OCI-M1 (cell line): Measurements from ENCODE around the gene PIK3IP1.

Experiments
- DNase-seq: peaks from one replicate; lab custom pipeline; 2025; lab: John Stamatoyannopoulos, UW

The PIK3IP1 gene

GRCh38 chr22:31278626-31279326 is 13.5 kb downstream of the PIK3IP1 start:
- no peak for DNase-seq

GRCh38 chr22:31278151-31278621 is 14.1 kb downstream of the PIK3IP1 start:
- no peak for DNase-seq

- DNase-seq = no peak
Observed at GRCh38 chr22:31277741-31278140, 14.5 kb downstream of the PIK3IP1 start.

GRCh38 chr22:31276426-31277167 is 15.7 kb downstream of the PIK3IP1 start:
- no peak for DNase-seq

- DNase-seq = no peak
Observed at GRCh38 chr22:31275576-31275975, 16.7 kb downstream of the PIK3IP1 start.

- DNase-seq = no peak
Observed at GRCh38 chr22:31275018-31275417, 17.3 kb downstream of the PIK3IP1 start.

- DNase-seq = no peak
Observed at GRCh38 chr22:31274017-31274416, 18.3 kb downstream of the PIK3IP1 start.

- peak; percentile 67 for DNase-seq
Observed at GRCh38 chr22:31272522-31273446, 19.5 kb downstream of the PIK3IP1 start.

GRCh38 chr22:31271485-31271884 is 20.8 kb downstream of the PIK3IP1 start:
- no peak for DNase-seq

- DNase-seq = no peak
Observed at GRCh38 chr22:31271026-31271425, 21.3 kb downstream of the PIK3IP1 start.

- DNase-seq = no peak
Observed at GRCh38 chr22:31269892-31270579, 22.3 kb downstream of the PIK3IP1 start.

- no peak for DNase-seq
Observed at GRCh38 chr22:31268281-31268680, 24.0 kb downstream of the PIK3IP1 start.

- no peak for DNase-seq
Observed at GRCh38 chr22:31263896-31264640, 28.2 kb downstream of the PIK3IP1 start.

GRCh38 chr22:31262312-31263133 is 29.8 kb downstream of the PIK3IP1 start:
- no peak for DNase-seq

- no peak for DNase-seq
Observed at GRCh38 chr22:31260474-31260856, 31.8 kb downstream of the PIK3IP1 start.

GRCh38 chr22:31259798-31260473 is 32.4 kb downstream of the PIK3IP1 start:
- DNase-seq = no peak

- no peak for DNase-seq
Observed at GRCh38 chr22:31253949-31254348, 38.3 kb downstream of the PIK3IP1 start.

GRCh38 chr22:31250740-31251600 is 41.3 kb downstream of the PIK3IP1 start:
- no peak for DNase-seq
